Retina (tissue), 1 donor: ENCODE data around the gene KDM4E.

Experiments
- DNase-seq: peaks from one replicate; pipeline ENCODE4 v3.0.0-alpha.2; 2016

The KDM4E gene

GRCh38 chr11:95054356-95054755 lies 29.3 kb downstream of the KDM4E start:
- no peak for DNase-seq

- DNase-seq, result no peak
These were observed 30.3 kb downstream of the KDM4E start for GRCh38 chr11:95055283-95055897.

- no peak for DNase-seq
These were observed 32.9 kb downstream of the KDM4E start for GRCh38 chr11:95057959-95058358.

- no peak for DNase-seq
These were observed 33.6 kb downstream of the KDM4E start for GRCh38 chr11:95058621-95059020.

- DNase-seq, result no peak
These were observed 34.0 kb downstream of the KDM4E start for GRCh38 chr11:95059046-95059445.

GRCh38 chr11:95065336-95065735 lies 40.3 kb downstream of the KDM4E start:
- no peak for DNase-seq

GRCh38 chr11:95066716-95067038 lies 41.6 kb downstream of the KDM4E start, which contains the start of gene SRSF8:
SRSF8 (plus strand) TSS chr11:95066919; CDS start chr11:95067227, 308 bp downstream.
- DNase-seq, result no peak

- peak; percentile 96 for DNase-seq
These were observed 42.2 kb downstream of the KDM4E start for GRCh38 chr11:95067039-95067840.

- no peak for DNase-seq
These were observed 42.8 kb downstream of the KDM4E start for GRCh38 chr11:95067841-95068219.

- peak; percentile 86 for DNase-seq
These were observed 43.5 kb downstream of the KDM4E start for GRCh38 chr11:95068549-95068948.

- DNase-seq, result no peak
These were observed 45.4 kb downstream of the KDM4E start for GRCh38 chr11:95070471-95070870.

- no peak for DNase-seq
These were observed 47.9 kb downstream of the KDM4E start for GRCh38 chr11:95072948-95073347.

- no peak for DNase-seq
These were observed 49.9 kb downstream of the KDM4E start for GRCh38 chr11:95074792-95075563.

GRCh38 chr11:95076416-95076815 lies 51.4 kb downstream of the KDM4E start:
- no peak for DNase-seq

GRCh38 chr11:95076981-95077380 lies 51.9 kb downstream of the KDM4E start:
- DNase-seq, result no peak
